ENCODE results near the gene SNAPIN.

- no peak for TF ChIP-seq POLR2A (IDR thresholded peaks at IDR 0.05)
- TF ChIP-seq CTCF (IDR thresholded peaks at IDR 0.05), result no peak
- no peak for TF ChIP-seq POLR2AphosphoS5 (IDR thresholded peaks at IDR 0.05)
- TF ChIP-seq EP300 (IDR thresholded peaks at IDR 0.05), result no peak
These were observed 652 bp downstream of the SNAPIN start for GRCh38 chr1:153659175-153659534.

Data from sigmoid colon (tissue), 4 donors.